B cell (primary cell): ENCODE data around the gene TMEM94.

ENCODE experiments used
- EZH2 ChIP-seq: IDR thresholded peaks from 2 replicates; pipeline ENCODE4 v1.6.1; 2012; ENCODE audit warnings: borderline replicate concordance, low read depth, mild to moderate bottlenecking, moderate library complexity, low read length; ENCODE audit not compliant: insufficient read depth, poor library complexity, severe bottlenecking
- TF ChIP-seq, protein P1 (sequence below): fragments of 200-600 bp; IDR thresholded peaks from one replicate; pipeline ENCODE4 v1.8.0; 2022; ENCODE audit warnings: antibody characterized with exemption, mild to moderate bottlenecking

- TF ChIP-seq, protein P1, sequence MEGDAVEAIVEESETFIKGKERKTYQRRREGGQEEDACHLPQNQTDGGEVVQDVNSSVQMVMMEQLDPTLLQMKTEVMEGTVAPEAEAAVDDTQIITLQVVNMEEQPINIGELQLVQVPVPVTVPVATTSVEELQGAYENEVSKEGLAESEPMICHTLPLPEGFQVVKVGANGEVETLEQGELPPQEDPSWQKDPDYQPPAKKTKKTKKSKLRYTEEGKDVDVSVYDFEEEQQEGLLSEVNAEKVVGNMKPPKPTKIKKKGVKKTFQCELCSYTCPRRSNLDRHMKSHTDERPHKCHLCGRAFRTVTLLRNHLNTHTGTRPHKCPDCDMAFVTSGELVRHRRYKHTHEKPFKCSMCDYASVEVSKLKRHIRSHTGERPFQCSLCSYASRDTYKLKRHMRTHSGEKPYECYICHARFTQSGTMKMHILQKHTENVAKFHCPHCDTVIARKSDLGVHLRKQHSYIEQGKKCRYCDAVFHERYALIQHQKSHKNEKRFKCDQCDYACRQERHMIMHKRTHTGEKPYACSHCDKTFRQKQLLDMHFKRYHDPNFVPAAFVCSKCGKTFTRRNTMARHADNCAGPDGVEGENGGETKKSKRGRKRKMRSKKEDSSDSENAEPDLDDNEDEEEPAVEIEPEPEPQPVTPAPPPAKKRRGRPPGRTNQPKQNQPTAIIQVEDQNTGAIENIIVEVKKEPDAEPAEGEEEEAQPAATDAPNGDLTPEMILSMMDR = no peak
- TF ChIP-seq EZH2 = no peak
Observed at GRCh38 chr17:75518983-75519537, 62.6 kb downstream of the TMEM94 start.
